ENCODE results near the gene FRMD4A.
"Not testable (repeated sequence)": the region's sequence is repeated elsewhere in the genome, so short reads cannot be mapped to it uniquely, and the experiment has no call there.

Gene FRMD4A

GRCh38 chr10:13930120-13930519, 400.6 kb downstream of the FRMD4A start:
- DNase-seq = no peak

GRCh38 chr10:13928451-13928850, 402.3 kb downstream of the FRMD4A start:
- DNase-seq = no peak

GRCh38 chr10:13925971-13926780, 404.5 kb downstream of the FRMD4A start:
- DNase-seq = no peak

DNA sequence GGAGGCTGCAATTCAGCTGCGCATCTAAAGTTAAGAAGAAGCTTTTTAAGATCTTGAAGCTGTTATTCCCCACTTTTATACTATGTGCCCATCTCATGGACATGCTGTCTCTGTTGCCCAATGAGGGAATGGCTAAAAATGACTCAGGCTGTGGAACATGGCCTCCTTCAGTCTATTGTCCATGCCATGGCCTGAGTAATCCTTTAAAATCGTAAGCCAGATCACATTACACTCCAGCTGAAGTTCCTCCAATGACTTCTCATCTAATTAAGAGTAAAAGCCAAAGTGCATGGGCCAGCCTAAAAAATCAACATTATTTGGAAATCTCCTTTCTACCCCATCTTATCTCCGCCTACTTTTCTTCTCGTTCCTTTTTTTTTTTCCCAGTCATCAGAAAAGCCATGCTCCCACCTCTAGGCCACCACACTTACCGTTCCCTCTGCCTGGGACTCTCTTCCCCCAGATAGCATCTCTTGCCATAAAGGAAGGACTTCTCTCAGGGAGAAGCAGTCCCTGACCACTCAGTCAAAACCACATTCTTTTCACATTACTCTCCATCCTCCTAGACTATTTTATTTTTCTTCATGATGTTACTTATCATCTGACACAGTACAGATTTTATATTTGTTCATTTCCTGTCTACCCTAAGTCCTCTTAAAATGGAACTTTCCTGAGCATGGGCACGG, 406.5 kb downstream of the FRMD4A start:
- no peak for DNase-seq

DNA sequence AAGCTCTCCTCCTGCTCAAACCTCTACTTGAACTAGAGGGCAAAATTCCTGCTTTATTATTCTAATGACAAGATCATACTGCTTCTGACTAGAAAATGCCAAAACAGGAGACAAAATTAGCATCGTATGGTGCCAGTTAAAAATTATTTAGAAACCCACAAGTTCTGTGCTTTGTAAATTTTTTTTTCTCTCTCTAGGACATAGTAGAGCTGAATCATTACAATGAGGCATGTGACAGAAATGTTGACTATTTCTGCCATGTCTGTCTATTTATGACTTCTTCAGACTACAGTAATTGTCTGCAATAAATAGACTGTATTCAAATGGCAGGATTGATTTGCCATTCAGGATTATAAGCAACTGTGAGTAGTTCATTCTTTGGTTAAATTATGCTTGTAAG, 408.1 kb downstream of the FRMD4A start:
- DNase-seq = no peak

- DNase-seq = no peak
Measured at GRCh38 chr10:13921941-13922340, 408.8 kb downstream of the FRMD4A start.

DNA sequence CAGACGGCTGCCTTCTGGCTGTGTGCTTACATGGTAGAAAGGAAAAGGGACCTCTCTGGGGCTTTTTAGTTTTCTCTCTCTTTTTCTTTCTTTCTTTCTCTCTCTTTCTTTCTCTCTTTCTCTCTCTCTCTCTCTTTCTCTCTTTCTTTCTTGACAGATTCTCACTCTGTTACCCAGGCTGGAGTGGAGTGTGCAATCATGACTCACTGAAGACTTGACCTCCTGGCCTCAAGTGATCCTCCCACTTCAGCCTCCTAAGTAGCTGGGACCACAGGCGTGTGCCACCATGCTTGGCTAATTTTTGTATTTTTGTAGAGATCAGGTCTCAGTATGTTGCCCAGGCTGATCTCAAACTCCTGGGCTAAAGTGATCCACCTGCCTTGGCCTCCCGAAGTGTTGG, 409.6 kb downstream of the FRMD4A start:
- not testable (repeated sequence) for DNase-seq

GRCh38 chr10:13920465-13920864, 410.3 kb downstream of the FRMD4A start:
- DNase-seq = no peak

DNA sequence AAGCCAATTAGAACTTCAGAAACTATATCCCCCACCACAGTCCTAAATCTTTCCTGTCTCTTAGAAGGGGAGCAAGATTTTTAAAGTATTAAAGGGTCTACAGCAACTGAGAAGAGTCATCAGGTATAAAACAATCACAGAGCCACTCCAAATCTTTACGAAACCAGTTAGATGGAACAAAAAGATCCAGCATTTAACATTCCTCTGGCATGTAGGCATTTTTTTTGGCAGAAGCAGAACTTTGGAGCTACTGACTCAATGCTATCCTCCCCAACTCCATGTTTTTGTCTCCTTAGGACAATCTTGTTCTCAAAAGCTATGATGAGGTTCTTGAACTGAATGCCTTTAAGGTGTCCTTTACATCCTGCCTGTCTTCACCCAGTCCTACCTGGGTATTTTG, 410.7 kb downstream of the FRMD4A start:
- no peak for DNase-seq

DNA sequence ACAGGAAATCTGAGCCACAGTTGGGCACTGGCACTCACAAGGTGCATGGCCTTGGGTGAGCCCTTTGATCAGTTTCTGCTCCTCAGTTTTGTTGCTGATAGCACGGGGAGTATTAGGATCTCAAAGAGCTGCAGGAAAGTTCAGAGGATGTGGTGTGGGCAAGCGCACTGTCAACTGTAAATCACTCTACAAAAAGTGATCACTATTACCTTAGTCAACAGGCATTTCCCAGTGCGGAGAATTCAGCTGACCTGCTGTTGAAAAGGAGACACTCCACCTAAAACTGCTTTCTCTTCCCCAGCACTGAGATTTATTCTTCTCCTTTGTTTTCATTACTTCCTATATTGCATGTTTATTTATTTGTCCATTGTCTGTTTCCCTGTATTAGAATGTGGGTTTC, 412.9 kb downstream of the FRMD4A start:
- no peak for DNase-seq

DNA sequence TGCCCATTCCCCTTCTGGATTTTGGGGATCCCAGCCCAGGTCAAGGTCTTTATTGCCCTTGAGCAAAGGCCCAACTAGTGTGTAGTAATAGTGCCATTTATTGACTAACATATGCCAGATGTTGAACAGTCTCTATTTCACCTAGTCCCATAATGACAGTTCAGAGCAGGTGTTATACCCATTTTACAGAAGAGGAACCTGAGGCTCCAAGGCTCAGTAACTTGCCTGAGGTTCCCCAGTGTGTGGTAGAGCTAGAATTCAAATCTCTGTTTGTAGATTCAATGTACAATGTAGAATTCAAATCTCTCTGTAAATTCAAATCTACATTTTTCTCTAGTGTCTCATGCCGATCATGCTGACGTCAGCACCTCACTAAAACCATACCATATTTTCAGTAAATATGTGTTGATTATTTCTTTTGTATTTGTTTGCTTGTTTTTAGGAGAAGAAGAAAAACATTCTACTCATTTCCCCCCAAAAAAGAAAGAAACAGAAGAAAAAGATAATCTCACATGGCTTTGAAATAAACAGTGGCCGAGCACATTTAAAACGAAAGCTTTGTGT, 414.3 kb downstream of the FRMD4A start:
- DNase-seq = no peak

DNA sequence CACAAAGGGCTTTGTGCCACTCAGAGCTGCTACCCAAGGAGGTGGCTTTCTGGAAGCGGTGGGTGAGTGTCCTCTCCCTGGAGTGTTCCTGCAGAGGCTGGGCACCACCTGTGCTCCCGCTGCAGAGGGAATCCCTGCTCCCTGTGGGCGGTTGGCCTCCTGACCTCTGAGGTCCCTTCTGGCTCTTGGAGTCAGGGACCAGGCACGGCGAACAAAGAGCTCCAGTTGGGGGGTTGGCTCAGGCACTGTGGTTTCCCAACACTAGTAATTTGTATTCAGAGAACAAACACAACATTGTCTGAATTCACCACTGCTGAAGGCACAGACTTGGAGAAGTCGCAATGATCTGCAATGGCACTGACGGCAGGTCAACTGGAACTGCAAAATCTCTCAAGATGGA, 415.0 kb downstream of the FRMD4A start:
- DNase-seq = no peak

- DNase-seq = no peak
Measured at GRCh38 chr10:13913897-13914296, 416.8 kb downstream of the FRMD4A start.

DNA sequence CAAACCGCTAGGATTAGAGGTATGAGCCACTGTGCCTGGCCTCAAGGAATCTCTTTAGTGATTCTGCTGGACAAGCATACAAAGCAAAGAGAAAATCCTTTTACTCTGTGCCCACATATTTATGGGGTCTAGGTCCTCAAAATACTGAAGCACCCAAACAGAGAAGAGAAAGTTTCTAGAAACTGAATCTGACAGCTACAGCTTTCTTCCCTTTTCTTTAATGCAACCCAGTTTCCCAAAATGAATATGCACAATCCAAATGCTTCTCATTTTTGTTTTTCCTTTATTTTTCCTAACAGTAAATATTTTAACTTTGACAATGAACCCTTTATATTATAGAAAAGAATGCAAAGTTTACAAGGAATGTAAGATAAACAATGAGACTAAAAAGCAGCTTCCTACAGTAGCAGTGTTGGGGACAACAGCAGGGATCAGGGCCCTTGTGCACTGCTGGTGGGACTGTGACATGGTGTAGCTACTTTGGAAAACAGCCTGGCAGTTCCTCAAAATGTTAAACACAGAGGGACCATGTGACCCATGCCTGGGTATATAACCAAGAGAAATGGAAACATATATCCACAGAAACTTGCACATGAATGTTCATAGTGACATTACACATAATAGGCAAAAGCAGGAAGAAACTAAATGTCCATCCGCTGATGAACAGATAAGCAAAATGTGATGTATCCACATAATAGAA, 418.8 kb downstream of the FRMD4A start:
- no peak for DNase-seq

DNA sequence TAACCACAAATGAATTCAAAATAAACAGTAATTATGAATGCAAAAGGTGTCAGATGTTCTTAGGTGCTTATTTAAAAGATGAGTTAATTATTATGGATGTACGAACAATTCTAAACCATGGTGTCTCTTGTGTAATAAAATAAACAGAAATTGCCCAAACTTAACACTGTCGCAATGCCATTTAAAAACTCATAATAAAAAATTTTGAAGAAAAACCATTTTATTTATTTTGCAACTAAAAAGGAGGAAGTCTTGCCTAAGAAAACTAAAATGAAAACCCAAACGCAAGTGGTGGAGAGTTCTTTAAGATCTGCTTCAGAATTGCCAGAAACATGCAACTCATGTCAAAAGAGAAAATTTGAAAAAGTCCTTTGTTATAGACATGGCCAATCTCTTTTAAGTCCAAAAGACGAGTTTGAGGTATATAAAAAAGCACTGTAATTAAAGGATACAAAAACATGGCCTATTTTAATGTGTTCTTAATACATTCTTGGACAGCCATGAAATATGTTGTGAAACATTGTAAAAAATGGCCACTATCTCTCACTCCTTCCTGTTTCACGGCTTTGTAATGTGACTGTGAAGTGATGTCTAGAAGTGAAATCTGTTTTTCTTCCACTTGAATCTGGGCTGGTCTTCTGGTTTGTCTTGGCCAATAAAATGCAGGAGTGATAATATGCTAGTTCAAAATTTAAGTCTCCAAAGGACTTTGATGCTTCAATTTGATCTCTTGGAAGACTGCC, 421.0 kb downstream of the FRMD4A start:
- no peak for DNase-seq

DNA sequence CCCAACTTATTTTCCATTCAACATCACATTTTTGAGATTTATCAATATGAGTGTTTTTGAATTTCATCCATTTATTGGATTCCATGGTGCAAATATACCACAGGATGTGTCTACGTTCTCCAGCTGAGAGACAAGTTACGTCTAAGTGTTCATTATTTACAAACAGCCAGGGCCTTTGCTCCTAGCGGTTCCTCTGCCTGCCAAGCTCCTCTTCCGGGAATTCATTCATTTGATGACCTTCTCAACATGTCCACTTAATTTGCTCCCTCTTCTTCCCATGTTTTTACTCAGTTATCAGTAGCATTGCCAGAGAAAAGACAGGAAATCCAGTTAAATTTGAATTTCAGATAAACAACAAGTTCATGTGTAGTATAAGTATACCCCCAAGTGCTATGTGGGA, 422.2 kb downstream of the FRMD4A start:
- no peak for DNase-seq

- DNase-seq = no peak
Measured at GRCh38 chr10:13907570-13907969, 423.2 kb downstream of the FRMD4A start.

GRCh38 chr10:13905281-13905680, 425.4 kb downstream of the FRMD4A start:
- no peak for DNase-seq

GRCh38 chr10:13904064-13904463, 426.7 kb downstream of the FRMD4A start:
- DNase-seq = no peak

- no peak for DNase-seq
Measured at GRCh38 chr10:13902868-13903587, 427.7 kb downstream of the FRMD4A start.

GRCh38 chr10:13899941-13900340, 430.8 kb downstream of the FRMD4A start:
- DNase-seq = no peak

DNA sequence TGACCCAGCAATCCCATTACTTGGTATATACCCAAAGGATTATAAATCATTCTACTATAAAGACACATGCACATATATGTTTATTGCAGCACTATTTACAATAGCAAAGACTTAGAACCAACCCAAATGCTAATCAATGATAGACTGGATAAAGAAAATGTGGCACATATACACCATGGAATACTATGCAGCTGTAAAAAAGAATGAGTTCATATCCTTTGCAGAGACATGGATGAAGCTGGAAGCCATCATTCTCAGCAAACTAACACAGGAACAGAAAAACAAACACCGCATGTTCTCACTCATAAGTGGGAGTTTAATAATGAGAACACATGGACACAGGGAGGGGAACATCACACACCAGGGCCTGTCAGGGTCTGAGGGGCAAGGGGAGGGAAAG, 434.6 kb downstream of the FRMD4A start:
- not testable (repeated sequence) for DNase-seq
